Cerebellar nuclear complex (tissue), 1 donor: ENCODE measurements around the gene MKS1.
A peak's percentile ranks its signal among the peaks of the same experiment; 100 is the strongest.

ENCODE experiments used
- DNase-seq, 2 experiments: peaks; one replicate each; lab custom pipeline; 2025; lab: John Stamatoyannopoulos, UW

Gene MKS1

GRCh38 chr17:58219007-58219788, at the start of gene MKS1:
MKS1 (minus strand) TSS chr17:58219255; CDS start chr17:58219230, 25 bp downstream.
- DNase-seq: peak in 1 of 2 experiments; percentile 89

GRCh38 chr17:58268326-58268725, 49.3 kb upstream of the MKS1 start:
- no peak for DNase-seq

- no peak for DNase-seq
Measured at GRCh38 chr17:58267347-58268324, 48.6 kb upstream of the MKS1 start.

GRCh38 chr17:58265902-58266875, 47.1 kb upstream of the MKS1 start:
- DNase-seq: no peak

GRCh38 chr17:58265271-58265670, 46.2 kb upstream of the MKS1 start:
- no peak for DNase-seq

- no peak for DNase-seq
Measured at GRCh38 chr17:58264407-58265103, 45.5 kb upstream of the MKS1 start.

- DNase-seq: no peak
Measured at GRCh38 chr17:58263773-58264172, 44.7 kb upstream of the MKS1 start.

GRCh38 chr17:58262149-58262548, 43.1 kb upstream of the MKS1 start:
- no peak for DNase-seq

GRCh38 chr17:58254803-58255202, 35.7 kb upstream of the MKS1 start:
- no peak for DNase-seq

- DNase-seq: no peak
Measured at GRCh38 chr17:58253082-58253481, 34.0 kb upstream of the MKS1 start.

GRCh38 chr17:58252141-58252540, 33.1 kb upstream of the MKS1 start:
- DNase-seq: no peak

GRCh38 chr17:58250344-58251011, 31.4 kb upstream of the MKS1 start:
- no peak for DNase-seq

GRCh38 chr17:58249270-58250133, 30.4 kb upstream of the MKS1 start:
- DNase-seq: peak in 1 of 2 experiments; percentile 26

GRCh38 chr17:58248955-58249269, 29.9 kb upstream of the MKS1 start:
- DNase-seq: no peak

- no peak for DNase-seq
Measured at GRCh38 chr17:58247511-58248363, 28.7 kb upstream of the MKS1 start.

GRCh38 chr17:58246781-58247180, 27.7 kb upstream of the MKS1 start:
- no peak for DNase-seq

- no peak for DNase-seq
Measured at GRCh38 chr17:58246104-58246740, 27.2 kb upstream of the MKS1 start.

GRCh38 chr17:58245428-58246103, 26.5 kb upstream of the MKS1 start:
- DNase-seq: no peak
